Epithelial cell of proximal tubule (primary cell): ENCODE data around the gene SNX24. TPM values are rescaled to one million over a fixed set of nuclear protein-coding genes. Genes with fewer than 3 reads are reported as not detected.
"Not testable (repeated sequence)": the region's sequence is repeated elsewhere in the genome, so short reads cannot be mapped to it uniquely, and the experiment has no call there.

Experiments
- DNase-seq: peaks from one replicate; pipeline ENCODE4 v3.0.0-alpha.2; 2011; ENCODE audit warnings: low read depth
- H3K4me3 ChIP-seq: 2 replicates; pipeline ENCODE4 v1.5.1; 2011; ENCODE audit warnings: low read depth, mild to moderate bottlenecking, low read length
- CTCF ChIP-seq: conservative IDR thresholded peaks from 2 replicates; pipeline ENCODE4 v1.5.1; 2012; ENCODE audit warnings: low read depth, mild to moderate bottlenecking, low read length
- total RNA-seq: library from RNA; depleted of rRNA; stranded (reverse); fragments of >200 nt; gene quantifications from 2 replicates; pipeline ENCODE4 v1.2.3, GENCODE V29; 2015

The SNX24 gene
- total RNA-seq, 1 donor from 2014 or later: 30.7 TPM

- no peak for TF ChIP-seq CTCF
These were observed 64.2 kb downstream of the SNX24 start for GRCh38 chr5:122909470-122910100.

DNA sequence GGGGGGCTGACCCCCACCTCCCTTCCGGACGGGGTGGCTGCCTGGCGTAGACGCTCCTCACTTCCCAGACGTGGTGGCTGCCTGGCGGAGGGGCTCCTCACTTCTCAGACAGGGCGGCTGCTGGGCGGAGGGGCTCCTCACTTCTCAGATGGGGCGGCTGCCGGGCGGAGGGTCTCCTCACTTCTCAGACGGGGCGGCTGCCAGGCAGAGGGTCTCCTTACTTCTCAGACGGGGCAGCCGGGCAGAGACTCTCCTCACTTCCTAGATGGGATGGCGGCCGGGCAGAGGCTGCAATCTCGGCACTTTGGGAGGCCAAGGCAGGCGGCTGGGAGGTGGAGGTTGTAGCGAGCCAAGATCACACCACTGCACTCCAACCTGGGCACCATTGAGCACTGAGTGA, 68.0 kb downstream of the SNX24 start:
- not testable (repeated sequence) for H3K4me3 ChIP-seq, DNase-seq

More at GRCh38 chr5:122909470-122910100, 64.2 kb downstream of the SNX24 start:
- DNase-seq: no peak
- H3K4me3 ChIP-seq: no peak overlapping the region

GRCh38 chr5:122915717-122916461, 70.5 kb downstream of the SNX24 start:
- no peak overlapping the region for H3K4me3 ChIP-seq
- no peak for DNase-seq
- TF ChIP-seq CTCF: no peak

DNA sequence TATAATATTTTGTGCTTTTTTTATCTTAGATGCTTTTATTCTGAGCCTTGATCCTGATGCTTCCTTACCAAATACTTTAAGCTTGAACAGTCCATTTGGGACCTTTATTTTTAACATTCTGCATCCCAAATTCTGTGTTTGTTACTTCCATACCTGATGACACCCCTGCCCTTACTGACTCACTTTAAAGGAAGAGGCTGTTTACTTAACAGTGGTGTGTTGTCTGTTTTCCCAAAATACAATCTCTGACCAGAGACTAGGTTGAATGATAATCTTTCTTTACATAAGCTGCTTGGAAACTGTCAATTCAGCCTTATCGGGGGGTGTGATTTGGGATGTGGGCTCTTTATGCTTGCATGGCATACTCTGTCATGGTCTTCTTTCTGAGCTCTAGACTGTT, 71.1 kb downstream of the SNX24 start:
- TF ChIP-seq CTCF: no peak
- no peak overlapping the region for H3K4me3 ChIP-seq
- DNase-seq: no peak

DNA sequence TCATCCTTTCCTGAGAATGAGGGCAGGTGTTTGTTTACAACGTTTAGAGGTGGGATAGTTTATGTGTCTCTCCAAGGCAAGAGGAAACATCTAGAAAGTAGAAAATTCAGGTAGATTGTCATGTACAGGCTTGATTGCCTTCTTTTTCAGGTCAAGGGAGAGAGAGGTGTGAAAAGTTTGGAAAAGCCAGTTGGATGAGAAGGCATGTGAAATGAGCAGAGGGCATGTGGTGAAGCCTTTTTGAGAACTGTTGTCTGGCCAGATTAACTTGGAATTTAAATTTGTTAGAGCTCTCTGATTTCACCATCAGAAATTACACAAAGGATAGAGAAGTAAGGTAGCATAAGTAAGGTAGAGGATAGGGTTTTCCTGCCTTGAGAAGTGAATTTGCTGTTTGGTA, 74.6 kb downstream of the SNX24 start:
- DNase-seq: no peak
- no peak overlapping the region for H3K4me3 ChIP-seq
- no peak for TF ChIP-seq CTCF

DNA sequence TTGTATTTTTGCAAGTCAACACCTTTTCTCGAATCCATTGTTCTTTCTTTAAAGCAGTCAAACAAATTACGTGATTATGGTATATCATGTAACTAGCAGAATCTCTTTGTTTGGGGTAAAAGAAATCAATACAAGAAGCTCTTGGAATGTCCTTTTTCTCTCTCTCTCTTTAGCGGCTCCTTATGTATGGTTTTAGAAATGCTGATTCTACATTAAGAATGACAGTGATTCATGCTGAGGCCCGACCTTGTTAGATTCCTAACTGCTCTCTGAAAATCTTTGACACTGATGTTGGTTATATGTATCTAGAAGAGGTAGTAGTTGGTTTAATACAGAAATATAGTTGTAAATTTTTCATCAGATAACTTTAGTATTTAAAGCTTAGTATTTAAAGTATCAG, 76.4 kb downstream of the SNX24 start:
- H3K4me3 ChIP-seq: no peak overlapping the region
- TF ChIP-seq CTCF: no peak
- no peak for DNase-seq

DNA sequence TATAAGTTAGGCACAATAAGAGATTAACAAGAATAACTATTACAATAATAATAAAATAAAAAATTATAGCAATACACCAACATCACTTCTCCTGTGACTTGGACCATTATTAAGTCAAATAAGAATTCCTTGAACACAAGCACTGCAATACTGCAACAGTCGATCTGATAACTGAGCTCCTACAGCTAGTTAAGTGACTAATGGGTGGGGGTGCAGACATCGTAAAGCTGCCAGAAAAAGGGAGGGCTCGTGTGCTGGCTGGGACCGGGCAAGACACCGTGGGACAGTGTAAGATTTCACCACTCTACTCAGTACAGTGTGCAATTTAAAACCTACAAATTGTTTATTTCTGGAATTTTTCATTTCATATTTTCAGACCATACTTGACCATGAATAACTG, 78.8 kb downstream of the SNX24 start:
- H3K4me3 ChIP-seq: no peak overlapping the region
- DNase-seq: no peak
- no peak for TF ChIP-seq CTCF
